B cell (primary cell): ENCODE measurements around the gene FRK. TPM values are rescaled to one million over a fixed set of nuclear protein-coding genes. Genes with fewer than 3 reads are reported as not detected.

ENCODE experiments used
- ATAC-seq: fragments of 200-7000 bp; cut with Tn5 transposase; one replicate; pipeline ENCODE4 v1.10.0; 2021; ENCODE audit warnings: low read depth, mild to moderate bottlenecking, moderate number of reproducible peaks, moderate library complexity
- CTCF ChIA-PET: fragments of 350-600 bp; sonication (Branson Sonifier 250); formaldehyde crosslinking; loops from one replicate; lab custom pipeline; 2021; ENCODE audit warnings: antibody characterized with exemption, inconsistent platforms; lab: Charles Lee
- POLR2A ChIA-PET: fragments of 350-600 bp; sonication (Branson Sonifier 250); formaldehyde crosslinking; loops from one replicate; lab custom pipeline; 2021; ENCODE audit warnings: antibody characterized with exemption; lab: Charles Lee
- DNase-seq: peaks from one replicate; pipeline ENCODE4 v3.0.0; 2013
- H2AFZ ChIP-seq: 2 replicates; pipeline ENCODE4 v1.6.1; 2012; ENCODE audit warnings: mild to moderate bottlenecking, low read depth, low read length; ENCODE audit not compliant: insufficient read depth, poor library complexity, severe bottlenecking
- H3K27ac ChIP-seq, 2 donors: 1 replicate in 1 of 2; 2 replicates in 1 of 2; pipeline ENCODE4 v1.5.1; 2012 to 2013; ENCODE audit warnings: low read length in 2 of 2, mild to moderate bottlenecking in 2 of 2, moderate library complexity in 1 of 2
- H3K27me3 ChIP-seq, 4 experiments: fragments of 200-600 bp in 1 of 4; sonication (generic) in 1 of 4; replicated peaks in 1 of 4; 1 replicate in 2 of 4; 2 replicates in 2 of 4; pipeline versions ENCODE4 v1.6.1 to v1.7.0; 2013 to 2016; ENCODE audit warnings: low read length in 3 of 4, mild to moderate bottlenecking in 2 of 4, mixed read lengths in 1 of 4, moderate library complexity in 1 of 4; ENCODE audit not compliant: insufficient read depth in 4 of 4, control insufficient read depth in 3 of 4; ENCODE audit errors: control extremely low read depth in 1 of 4
- H3K36me3 ChIP-seq, 2 experiments: replicated peaks in 1 of 2; 1 replicate in 1 of 2; 2 replicates in 1 of 2; pipeline versions ENCODE4 v1.6.1 to v1.7.1; 2013; ENCODE audit warnings: low read length in 1 of 2; ENCODE audit not compliant: insufficient read depth in 2 of 2, control insufficient read depth in 1 of 2; ENCODE audit errors: control extremely low read depth in 1 of 2, extremely low read depth in 1 of 2
- H3K4me1 ChIP-seq, 2 donors: fragments of 200-600 bp in 1 of 2; sonication (generic) in 1 of 2; 1 replicate in 1 of 2; 2 replicates in 1 of 2; pipeline versions ENCODE4 v1.5.1 to v1.6.1; 2013 to 2017; ENCODE audit warnings: low read length in 2 of 2; ENCODE audit not compliant: control insufficient read depth in 2 of 2, insufficient read depth in 2 of 2
- H3K4me2 ChIP-seq: replicated peaks from 2 replicates; pipeline ENCODE3; 2012; ENCODE audit warnings: mild to moderate bottlenecking, low read depth, low read length; ENCODE audit not compliant: poor library complexity, severe bottlenecking
- H3K4me3 ChIP-seq, 5 experiments: fragments of 200-600 bp in 1 of 5; sonication (generic) in 1 of 5; 1 replicate in 3 of 5; 2 replicates in 2 of 5; pipeline versions ENCODE4 v1.5.1 to v1.7.0; 2011 to 2016; ENCODE audit warnings: low read length in 4 of 5, mild to moderate bottlenecking in 4 of 5, low read depth in 2 of 5, control low read depth in 1 of 5, moderate library complexity in 1 of 5; ENCODE audit not compliant: insufficient read depth in 1 of 5; ENCODE audit errors: control extremely low read depth in 1 of 5, extremely low read depth in 1 of 5
- H3K79me2 ChIP-seq: fragments of 200-600 bp; sonication (generic); one replicate; pipeline ENCODE4 v1.6.0; 2016; ENCODE audit warnings: low read length; ENCODE audit not compliant: control insufficient read depth, insufficient read depth
- H3K9ac ChIP-seq: fragments of 200-600 bp; sonication (generic); 2 replicates; pipeline ENCODE4 v1.6.1; 2017; ENCODE audit warnings: mild to moderate bottlenecking, low read length, moderate library complexity
- H3K9me3 ChIP-seq, 3 donors: one replicate each; pipeline versions ENCODE4 v1.6.1 to v1.7.1; 2013; ENCODE audit warnings: low read length in 2 of 3; ENCODE audit not compliant: control insufficient read depth in 2 of 3, insufficient read depth in 1 of 3; ENCODE audit errors: control extremely low read depth in 1 of 3
- H4K20me1 ChIP-seq: 2 replicates; pipeline ENCODE4 v1.6.0; 2012; ENCODE audit warnings: mild to moderate bottlenecking, low read length; ENCODE audit not compliant: insufficient read depth, control insufficient read depth, poor library complexity, severe bottlenecking
- H3K27ac Mint-ChIP-seq: one replicate; pipeline ENCODE4 v1.8.0; 2021; ENCODE audit warnings: mixed read lengths
- H3K27me3 Mint-ChIP-seq: one replicate; pipeline ENCODE4 v1.8.0; 2021; ENCODE audit warnings: mixed read lengths
- H3K4me1 Mint-ChIP-seq: one replicate; pipeline ENCODE4 v1.8.0; 2021; ENCODE audit warnings: mixed read lengths
- H3K4me3 Mint-ChIP-seq: one replicate; pipeline ENCODE4 v1.8.0; 2021; ENCODE audit warnings: mixed read lengths
- H3K9me3 Mint-ChIP-seq: one replicate; pipeline ENCODE4 v1.8.0; 2022; ENCODE audit warnings: mixed read lengths; ENCODE audit not compliant: insufficient read depth
- EZH2 ChIP-seq: IDR thresholded peaks from 2 replicates; pipeline ENCODE4 v1.6.1; 2012; ENCODE audit warnings: borderline replicate concordance, low read depth, mild to moderate bottlenecking, moderate library complexity, low read length; ENCODE audit not compliant: insufficient read depth, poor library complexity, severe bottlenecking
- WGBS: methylation state at CpG from one replicate; pipeline ENCODE4 v1.1.5; 2013; ENCODE audit warnings: missing lambda C conversion rate; ENCODE audit not compliant: insufficient coverage; 5-methylcytosine and 5-hydroxymethylcytosine counted together
- intact Hi-C: fragments of 100-400 bp; cut with micrococcal nuclease; formaldehyde crosslinking; loops from one replicate; pipeline ENCODE4 v1.10.0; 2022
- polyA plus RNA-seq: library from polyadenylated mRNA; depleted of rRNA; stranded (reverse); fragments of >200 nt; gene quantifications from 2 replicates; pipeline ENCODE4 v1.2.3, GENCODE V29; 2012
- total RNA-seq, 2 donors: library from RNA; stranded (reverse); fragments of 120-200 nt in 1 of 2; gene quantifications; 1 replicate in 1 of 2; 2 replicates in 1 of 2; pipeline versions ENCODE4 v1.2.3 to v1.2.4, GENCODE V29; 2013 to 2022
- TF ChIP-seq, protein P1 (sequence below): fragments of 200-600 bp; IDR thresholded peaks from one replicate; pipeline ENCODE4 v1.8.0; 2022; ENCODE audit warnings: antibody characterized with exemption, mild to moderate bottlenecking

FRK gene
- total and polyA plus RNA-seq, 2 donors (not counting 1 experiment from before 2014, with no cell fraction given), result 0.01 to 0.07 TPM

DNA sequence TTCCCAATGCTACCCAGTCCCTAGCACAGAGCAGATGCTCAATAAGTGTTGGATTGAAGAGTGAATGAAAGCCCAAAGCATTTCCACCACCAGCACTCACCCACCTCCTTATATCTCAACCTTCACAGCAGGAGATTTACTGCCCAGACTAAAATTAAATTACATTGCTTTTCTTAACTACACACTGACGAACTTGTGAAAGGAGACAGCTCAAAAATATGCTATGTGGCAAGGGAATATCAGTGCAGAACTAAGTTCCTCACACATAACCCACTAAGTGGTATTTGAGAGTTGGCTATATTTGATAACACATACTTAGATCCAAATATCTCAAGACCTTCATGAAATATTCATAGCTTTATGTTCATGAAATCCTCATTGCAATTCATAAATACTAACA, 137.7 kb downstream of the FRK start:
- ChIA-PET CTCF (no interaction called here), POLR2A (no interaction called here)
- no peaks in the 10 kb centered on the region for H4K20me1 ChIP-seq
- intact Hi-C loops, result no loop called here
- Mint-ChIP-seq H3K4me1 (no peaks in the 10 kb centered on the region), H3K27me3 (peaks cover 10% of the 10 kb centered on the region), H3K4me3 (no peak overlapping the region), H3K27ac (no peak overlapping the region), H3K9me3 (no peaks in the 10 kb centered on the region)
- no peak overlapping the region for H3K4me3 ChIP-seq
- H3K9me3 ChIP-seq, result peaks cover 0 to 3% (median 0%) of the 10 kb centered on the region in 3 donors
- no peak overlapping the region for H2AFZ ChIP-seq
- no peaks in the 10 kb centered on the region for H3K79me2 ChIP-seq
- H3K36me3 ChIP-seq, result no peaks in the 10 kb centered on the region
- no CpG with 5 or more reads among the region's 1 CpG for WGBS
- no peak overlapping the region for H3K9ac ChIP-seq
- no peaks in the 10 kb centered on the region for H3K4me1 ChIP-seq
- ATAC-seq (no peak), DNase-seq (no peak)
- no peak overlapping the region for H3K4me2 ChIP-seq
- TF ChIP-seq, protein P1, sequence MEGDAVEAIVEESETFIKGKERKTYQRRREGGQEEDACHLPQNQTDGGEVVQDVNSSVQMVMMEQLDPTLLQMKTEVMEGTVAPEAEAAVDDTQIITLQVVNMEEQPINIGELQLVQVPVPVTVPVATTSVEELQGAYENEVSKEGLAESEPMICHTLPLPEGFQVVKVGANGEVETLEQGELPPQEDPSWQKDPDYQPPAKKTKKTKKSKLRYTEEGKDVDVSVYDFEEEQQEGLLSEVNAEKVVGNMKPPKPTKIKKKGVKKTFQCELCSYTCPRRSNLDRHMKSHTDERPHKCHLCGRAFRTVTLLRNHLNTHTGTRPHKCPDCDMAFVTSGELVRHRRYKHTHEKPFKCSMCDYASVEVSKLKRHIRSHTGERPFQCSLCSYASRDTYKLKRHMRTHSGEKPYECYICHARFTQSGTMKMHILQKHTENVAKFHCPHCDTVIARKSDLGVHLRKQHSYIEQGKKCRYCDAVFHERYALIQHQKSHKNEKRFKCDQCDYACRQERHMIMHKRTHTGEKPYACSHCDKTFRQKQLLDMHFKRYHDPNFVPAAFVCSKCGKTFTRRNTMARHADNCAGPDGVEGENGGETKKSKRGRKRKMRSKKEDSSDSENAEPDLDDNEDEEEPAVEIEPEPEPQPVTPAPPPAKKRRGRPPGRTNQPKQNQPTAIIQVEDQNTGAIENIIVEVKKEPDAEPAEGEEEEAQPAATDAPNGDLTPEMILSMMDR, result no peak
- no peak for TF ChIP-seq EZH2
- H3K27me3 ChIP-seq, result no peaks in the 10 kb centered on the region
- H3K27ac ChIP-seq, result no peak overlapping the region

DNA sequence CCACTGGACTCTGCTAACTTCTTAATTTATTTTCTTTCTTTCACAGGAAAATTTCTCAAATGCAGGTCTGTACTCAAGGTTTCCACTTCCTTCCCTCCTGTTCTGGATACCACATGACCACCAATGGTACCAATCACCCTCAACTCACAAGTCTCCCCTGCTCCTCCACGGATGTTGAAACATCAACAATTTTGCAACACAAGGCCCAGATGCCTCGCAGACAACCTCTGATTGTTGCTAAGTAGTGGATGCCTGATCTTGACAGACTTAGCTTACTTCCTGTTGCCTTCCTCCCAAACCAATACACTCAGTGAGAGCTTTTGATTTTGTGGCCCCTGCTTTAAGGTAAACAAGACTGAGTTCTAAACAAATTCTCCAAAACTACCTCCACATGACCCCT, 146.6 kb downstream of the FRK start:
- CTCF ChIA-PET, result no interaction called here
- H3K79me2 ChIP-seq, result no peaks in the 10 kb centered on the region
- H3K27ac ChIP-seq, result no peak overlapping the region
- H3K4me1 ChIP-seq, result no peaks in the 10 kb centered on the region
- Mint-ChIP-seq H3K4me1 (no peaks in the 10 kb centered on the region), H3K27ac (no peak overlapping the region), H3K4me3 (no peak overlapping the region), H3K27me3 (peaks cover 31% of the 10 kb centered on the region), H3K9me3 (no peaks in the 10 kb centered on the region)
- H3K27me3 ChIP-seq, result peaks cover 0 to 8% (median under 1%) of the 10 kb centered on the region in 4 experiments
- H4K20me1 ChIP-seq, result no peaks in the 10 kb centered on the region
- H3K4me2 ChIP-seq, result no peak overlapping the region
- DNase-seq, result no peak
- no CpG with 5 or more reads among the region's 2 CpGs for WGBS
- H3K9me3 ChIP-seq, result no peaks in the 10 kb centered on the region
- H3K9ac ChIP-seq, result no peak overlapping the region
- intact Hi-C loops, result no loop called here
- no peaks in the 10 kb centered on the region for H3K36me3 ChIP-seq
- POLR2A ChIA-PET, result no interaction called here
- no peak overlapping the region for H2AFZ ChIP-seq
- ATAC-seq, result no peak
- H3K4me3 ChIP-seq, result no peak overlapping the region
- TF ChIP-seq, protein P1, result no peak
- TF ChIP-seq EZH2, result no peak
